Breast epithelium (tissue), 4 donors: Measurements from ENCODE around the gene ANKRD65. TPM values are rescaled to one million over a fixed set of nuclear protein-coding genes. Genes with fewer than 3 reads are reported as not detected.

Experiments
- DNase-seq, 2 donors: peaks; one replicate each; pipeline ENCODE4 v3.0.0-alpha.2; 2019; ENCODE audit warnings: low spot score in 2 of 2
- H3K27ac ChIP-seq, 2 donors: fragments of 200-600 bp; sonication (generic) in 1 of 2; one replicate each; pipeline ENCODE4 v1.5.1; 2016 to 2019; ENCODE audit warnings: mild to moderate bottlenecking in 1 of 2
- H3K27me3 ChIP-seq, 2 donors: fragments of 200-600 bp; sonication (generic) in 1 of 2; one replicate each; pipeline versions ENCODE4 v1.5.1 to v1.6.0; 2017 to 2019; ENCODE audit warnings: control low read depth in 1 of 2, mild to moderate bottlenecking in 1 of 2
- H3K36me3 ChIP-seq: fragments of 200-600 bp; one replicate; pipeline ENCODE4 v1.5.1; 2019
- H3K4me1 ChIP-seq, 2 donors: fragments of 200-600 bp; sonication (generic); one replicate each; pipeline ENCODE4 v1.5.1; 2016 to 2019; ENCODE audit warnings: control low read depth in 1 of 2
- H3K4me3 ChIP-seq, 3 donors: fragments of 200-600 bp; sonication (generic); 1 replicate in 2 of 3; 2 replicates in 1 of 3; pipeline ENCODE4 v1.5.1; 2016 to 2019; ENCODE audit warnings: mild to moderate bottlenecking in 3 of 3, moderate library complexity in 2 of 3
- H3K9me3 ChIP-seq, 2 donors: fragments of 200-600 bp; sonication (generic) in 1 of 2; one replicate each; pipeline ENCODE4 v1.5.1; 2016 to 2019; ENCODE audit warnings: control low read depth in 1 of 2
- POLR2A ChIP-seq: fragments of 450-650 bp; IDR thresholded peaks from one replicate; pipeline ENCODE4 v1.6.1; 2016; ENCODE audit warnings: antibody characterized with exemption, mild to moderate bottlenecking, moderate library complexity
- POLR2AphosphoS5 ChIP-seq, 3 donors: sonication (generic); formaldehyde crosslinking; IDR thresholded peaks; one replicate each; pipeline ENCODE4 v1.6.1; 2017; ENCODE audit warnings: antibody characterized with exemption in 3 of 3
- intact Hi-C: fragments of 100-400 bp; cut with DNase I; formaldehyde crosslinking; loops from one replicate; pipeline ENCODE4 v1.15.1; 2023; ENCODE audit warnings: low total_unique reads
- total RNA-seq, 3 donors: library from RNA; depleted of rRNA; stranded (reverse); fragments of >200 nt; gene quantifications; one replicate each; pipeline ENCODE4 v1.1.0, GENCODE V29; 2016
- TF ChIP-seq, protein P1 (sequence below), 3 donors: fragments of 450-650 bp; IDR thresholded peaks; one replicate each; pipeline ENCODE4 v1.5.1; 2016 to 2017; ENCODE audit warnings: antibody characterized with exemption in 3 of 3, mild to moderate bottlenecking in 3 of 3, moderate library complexity in 3 of 3

Gene ANKRD65
- total RNA-seq, 3 donors from 2014 or later, result 10.2 to 16.0 (median 12.2) TPM

- H3K4me1 ChIP-seq, result peaks cover 0 to 11% of the 10 kb centered on the region in 2 donors
Observed at GRCh38 chr1:1424707-1425106, 3.6 kb upstream of the ANKRD65 start.

DNA sequence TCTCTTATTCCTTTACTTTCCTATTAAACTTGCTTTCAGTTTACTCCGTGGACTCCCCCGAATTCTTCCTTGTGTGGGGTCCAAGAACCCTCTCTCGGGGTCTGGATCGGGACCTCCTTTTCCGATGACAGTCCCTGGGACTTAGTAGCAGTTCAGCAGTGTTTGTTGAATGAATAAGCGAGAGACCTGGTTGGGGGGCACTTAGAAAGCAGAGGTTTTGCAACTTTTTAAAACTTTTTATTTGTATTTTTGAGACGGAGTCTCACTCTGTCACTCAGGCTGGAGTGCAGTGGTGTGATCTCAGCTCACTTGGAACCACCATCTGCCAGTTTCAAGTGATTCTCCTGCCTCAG, 2.1 kb upstream of the ANKRD65 start:
- TF ChIP-seq POLR2AphosphoS5 (IDR thresholded peaks at IDR 0.05) (no peak), POLR2A (no peak)
- TF ChIP-seq, protein P1, sequence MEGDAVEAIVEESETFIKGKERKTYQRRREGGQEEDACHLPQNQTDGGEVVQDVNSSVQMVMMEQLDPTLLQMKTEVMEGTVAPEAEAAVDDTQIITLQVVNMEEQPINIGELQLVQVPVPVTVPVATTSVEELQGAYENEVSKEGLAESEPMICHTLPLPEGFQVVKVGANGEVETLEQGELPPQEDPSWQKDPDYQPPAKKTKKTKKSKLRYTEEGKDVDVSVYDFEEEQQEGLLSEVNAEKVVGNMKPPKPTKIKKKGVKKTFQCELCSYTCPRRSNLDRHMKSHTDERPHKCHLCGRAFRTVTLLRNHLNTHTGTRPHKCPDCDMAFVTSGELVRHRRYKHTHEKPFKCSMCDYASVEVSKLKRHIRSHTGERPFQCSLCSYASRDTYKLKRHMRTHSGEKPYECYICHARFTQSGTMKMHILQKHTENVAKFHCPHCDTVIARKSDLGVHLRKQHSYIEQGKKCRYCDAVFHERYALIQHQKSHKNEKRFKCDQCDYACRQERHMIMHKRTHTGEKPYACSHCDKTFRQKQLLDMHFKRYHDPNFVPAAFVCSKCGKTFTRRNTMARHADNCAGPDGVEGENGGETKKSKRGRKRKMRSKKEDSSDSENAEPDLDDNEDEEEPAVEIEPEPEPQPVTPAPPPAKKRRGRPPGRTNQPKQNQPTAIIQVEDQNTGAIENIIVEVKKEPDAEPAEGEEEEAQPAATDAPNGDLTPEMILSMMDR (IDR thresholded peaks at IDR 0.05), result no peak
- peaks cover 4 to 6% of the 10 kb centered on the region in 2 donors for H3K4me1 ChIP-seq
- DNase-seq, result no peak
- no peaks in the 10 kb centered on the region for H3K36me3 ChIP-seq
- intact Hi-C loops, result no loop called here
- H3K9me3 ChIP-seq, result no peaks in the 10 kb centered on the region
- no peaks in the 10 kb centered on the region for H3K27me3 ChIP-seq
- H3K4me3 ChIP-seq, result no peak overlapping the region
- H3K27ac ChIP-seq, result peak overlapping the region in 1 of 2 donors; percentile 93

More at GRCh38 chr1:1424707-1425106, 3.6 kb upstream of the ANKRD65 start:
- TF ChIP-seq POLR2A (no peak), POLR2AphosphoS5 (IDR thresholded peaks at IDR 0.05) (no peak)
- TF ChIP-seq, protein P1 (IDR thresholded peaks at IDR 0.05), result no peak
- no peaks in the 10 kb centered on the region for H3K36me3 ChIP-seq
- intact Hi-C loops, result no loop called here
- no peak for DNase-seq
- H3K9me3 ChIP-seq, result no peaks in the 10 kb centered on the region
- no peaks in the 10 kb centered on the region for H3K27me3 ChIP-seq
- no peak overlapping the region for H3K4me3 ChIP-seq
- H3K27ac ChIP-seq, result no peak overlapping the region

DNA sequence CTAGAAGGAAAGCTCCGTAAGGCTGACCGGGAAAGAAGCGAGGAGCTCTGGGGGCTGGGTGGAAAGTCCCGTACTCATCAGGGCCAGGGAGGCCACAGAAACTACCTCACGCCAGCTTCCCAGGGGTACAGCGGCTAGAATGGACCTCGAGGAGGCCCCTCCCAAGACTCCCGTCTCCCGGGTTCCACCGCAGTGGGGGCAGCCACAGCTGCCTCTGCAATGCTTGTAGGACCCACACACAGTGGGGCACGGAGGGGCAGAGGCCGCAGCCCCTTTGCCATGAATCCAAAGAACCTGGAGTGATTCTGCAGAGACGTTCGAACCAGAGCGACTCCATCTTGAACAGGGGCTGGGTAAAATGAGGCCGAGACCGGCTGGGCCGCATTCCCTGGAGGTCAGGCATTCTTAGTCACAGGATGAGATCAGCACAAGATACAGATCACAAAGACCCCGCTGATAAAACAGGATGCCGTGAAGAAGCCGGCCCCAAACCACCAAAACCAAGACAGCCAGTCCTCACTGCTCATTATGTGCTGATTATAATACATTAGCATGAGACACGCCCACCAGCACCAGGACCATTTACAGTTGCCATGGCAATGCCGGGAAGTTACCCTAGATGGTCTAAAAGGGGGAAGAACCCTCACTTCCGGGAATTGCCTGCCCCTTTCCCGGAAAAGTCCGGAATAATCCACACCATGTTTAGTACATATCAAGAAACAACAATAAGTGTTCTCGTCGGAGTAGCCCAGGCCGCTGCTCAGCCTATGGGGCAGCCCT, 1.6 kb upstream of the ANKRD65 start:
- TF ChIP-seq POLR2AphosphoS5 (IDR thresholded peaks at IDR 0.05), result no peak
- TF ChIP-seq, protein P1 (IDR thresholded peaks at IDR 0.05), result no peak
- no peak for TF ChIP-seq POLR2A
- Histone ChIP-seq H3K27ac (peak overlapping the region; percentile 76 to 93), H3K9me3 (no peaks in the 10 kb centered on the region), H3K4me1 (peaks cover 4 to 6% of the 10 kb centered on the region in 2 donors), H3K36me3 (no peaks in the 10 kb centered on the region), H3K4me3 (no peak overlapping the region), H3K27me3 (no peaks in the 10 kb centered on the region)
- DNase-seq, result no peak
- intact Hi-C loops, result no loop called here

DNA sequence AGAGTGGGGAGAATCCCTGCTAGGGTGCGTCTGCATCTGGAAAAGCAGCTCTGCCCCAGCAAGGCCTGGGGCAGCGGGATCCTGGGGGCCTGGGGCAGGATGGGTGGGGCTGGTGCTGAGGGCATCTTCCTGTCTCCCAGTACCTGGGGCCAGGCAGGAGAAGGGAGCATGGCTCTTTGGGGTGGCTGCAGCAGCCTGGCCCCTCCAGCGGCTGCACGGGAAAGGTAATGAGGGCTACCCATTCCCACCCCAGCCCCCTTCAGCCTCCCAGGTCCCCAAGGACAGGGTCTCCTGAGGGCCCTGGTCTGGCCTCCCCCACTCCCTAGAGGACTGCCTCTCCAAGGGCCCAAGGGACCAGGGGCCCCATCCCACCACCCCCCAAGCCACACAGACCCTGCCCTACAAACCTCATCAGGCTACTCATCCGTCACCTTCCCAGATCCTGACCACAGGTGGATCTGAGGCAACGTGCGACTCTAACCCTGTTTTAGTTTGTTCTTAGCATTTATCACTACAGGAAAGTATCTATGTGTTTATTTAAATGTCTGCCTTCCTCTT, 910 bp upstream of the ANKRD65 start:
- H3K27ac ChIP-seq, result peak overlapping the region; percentile 76 to 93
- no peaks in the 10 kb centered on the region for H3K36me3 ChIP-seq
- intact Hi-C loops, result no loop called here
- TF ChIP-seq, protein P1 (IDR thresholded peaks at IDR 0.05), result no peak
- no peak for TF ChIP-seq POLR2AphosphoS5 (IDR thresholded peaks at IDR 0.05)
- no peak for TF ChIP-seq POLR2A
- no peak for DNase-seq
- no peaks in the 10 kb centered on the region for H3K27me3 ChIP-seq
- no peak overlapping the region for H3K4me3 ChIP-seq
- H3K4me1 ChIP-seq, result peaks cover 4 to 6% of the 10 kb centered on the region in 2 donors
- no peaks in the 10 kb centered on the region for H3K9me3 ChIP-seq

DNA sequence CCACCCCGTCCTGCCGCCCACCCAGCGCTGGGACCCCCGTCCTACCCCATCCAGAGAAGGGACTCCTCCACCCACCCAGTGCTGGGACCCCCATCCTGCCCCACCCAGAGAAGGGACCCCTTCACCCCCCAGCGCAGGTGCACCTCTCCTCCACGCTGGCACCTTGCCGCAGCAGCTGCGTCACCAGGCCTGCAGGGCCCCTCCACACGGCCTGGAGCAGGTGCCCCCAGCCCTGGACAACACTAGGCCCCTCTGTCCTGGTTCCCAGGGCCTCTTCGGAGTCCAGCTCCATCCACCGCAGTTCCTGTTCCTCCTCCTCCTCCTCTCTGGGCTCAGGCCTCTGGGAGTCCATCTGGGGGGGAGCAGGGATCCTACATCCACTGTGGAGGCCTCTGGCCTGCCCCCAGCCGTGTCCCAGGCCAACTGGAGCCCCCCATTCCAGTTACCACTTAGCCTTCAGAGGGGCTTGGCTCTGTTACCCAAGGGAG, 378 bp downstream of the ANKRD65 start:
- Histone ChIP-seq H3K4me3 (peak overlapping the region; percentile 20 to 75 (median 60)), H3K4me1 (peaks cover 4 to 6% of the 10 kb centered on the region in 2 donors), H3K9me3 (no peaks in the 10 kb centered on the region), H3K27ac (peak overlapping the region; percentile 76 to 93), H3K27me3 (no peaks in the 10 kb centered on the region), H3K36me3 (no peaks in the 10 kb centered on the region)
- TF ChIP-seq, protein P1 (IDR thresholded peaks at IDR 0.05), result no peak
- no peak for TF ChIP-seq POLR2AphosphoS5 (IDR thresholded peaks at IDR 0.05)
- no peak for TF ChIP-seq POLR2A
- DNase-seq, result no peak
- intact Hi-C loops, result no loop called here
